SHP77 treated with DMSO at 0.1 percent for 48 hours (cell line): ENCODE results near the gene CDC73.
"Not testable (repeated sequence)": the region's sequence is repeated elsewhere in the genome, so short reads cannot be mapped to it uniquely, and the experiment has no call there.

Experiments used
- DNase-seq: peaks from one replicate; lab custom pipeline; 2025; lab: John Stamatoyannopoulos, UW

Gene CDC73

GRCh38 chr1:193181985-193182384 lies 60.2 kb downstream of the CDC73 start:
- no peak for DNase-seq

- peak; percentile 61 for DNase-seq
Measured at GRCh38 chr1:193183019-193183627, 61.3 kb downstream of the CDC73 start.

GRCh38 chr1:193184776-193185175 lies 62.9 kb downstream of the CDC73 start:
- no peak for DNase-seq

GRCh38 chr1:193185211-193185610 lies 63.4 kb downstream of the CDC73 start:
- DNase-seq: no peak

- peak; percentile 67 for DNase-seq
Measured at GRCh38 chr1:193185901-193186731, 64.3 kb downstream of the CDC73 start, which contains the start of gene B3GALT2. Gene B3GALT2, minus strand, starts transcription at chr1:193186613. Its CDS starts 5,051 bp downstream, at chr1:193181562.

GRCh38 chr1:193187114-193187513 lies 65.3 kb downstream of the CDC73 start:
- DNase-seq: no peak

GRCh38 chr1:193188915-193189314 lies 67.1 kb downstream of the CDC73 start:
- DNase-seq: not testable (repeated sequence)

GRCh38 chr1:193189442-193190095 lies 67.7 kb downstream of the CDC73 start:
- DNase-seq: no peak

- no peak for DNase-seq
Measured at GRCh38 chr1:193190096-193190744, 68.4 kb downstream of the CDC73 start.

- DNase-seq: no peak
Measured at GRCh38 chr1:193192586-193192985, 70.8 kb downstream of the CDC73 start.

- DNase-seq: no peak
Measured at GRCh38 chr1:193199940-193200339, 78.1 kb downstream of the CDC73 start.

- DNase-seq: no peak
Measured at GRCh38 chr1:193201021-193201420, 79.2 kb downstream of the CDC73 start.

- no peak for DNase-seq
Measured at GRCh38 chr1:193210996-193211395, 89.2 kb downstream of the CDC73 start.

- DNase-seq: no peak
Measured at GRCh38 chr1:193211539-193211938, 89.7 kb downstream of the CDC73 start.

- no peak for DNase-seq
Measured at GRCh38 chr1:193212637-193213036, 90.8 kb downstream of the CDC73 start.

GRCh38 chr1:193213998-193214397 lies 92.2 kb downstream of the CDC73 start:
- no peak for DNase-seq

- no peak for DNase-seq
Measured at GRCh38 chr1:193216920-193217319, 95.1 kb downstream of the CDC73 start.

- no peak for DNase-seq
Measured at GRCh38 chr1:193219391-193219790, 97.6 kb downstream of the CDC73 start.

- DNase-seq: no peak
Measured at GRCh38 chr1:193221651-193222050, 99.8 kb downstream of the CDC73 start.

- no peak for DNase-seq
Measured at GRCh38 chr1:193222056-193222615, 100.3 kb downstream of the CDC73 start.

- no peak for DNase-seq
Measured at GRCh38 chr1:193229136-193229535, 107.3 kb downstream of the CDC73 start.

GRCh38 chr1:193231146-193231545 lies 109.3 kb downstream of the CDC73 start:
- not testable (repeated sequence) for DNase-seq
